Left lung (tissue), 10 donors: ENCODE results near the gene PITPNM2. TPM values are rescaled to one million over a fixed set of nuclear protein-coding genes. Genes with fewer than 3 reads are reported as not detected.

Experiments used
- ATAC-seq: fragments of 200-7000 bp; cut with Tn5 transposase; one replicate; pipeline ENCODE4 v1.9.1; 2020; ENCODE audit warnings: moderate library complexity
- DNase-seq, 4 donors: peaks; one replicate each; pipeline ENCODE4 v3.0.0-alpha.2; 2013 to 2020
- H3K27ac ChIP-seq, 2 donors: fragments of 200-600 bp; sonication (generic) in 1 of 2; one replicate each; pipeline versions ENCODE4 v1.5.0 to v1.8.0; 2020 to 2021
- H3K27me3 ChIP-seq, 2 donors: fragments of 200-600 bp; sonication (generic) in 1 of 2; one replicate each; pipeline versions ENCODE4 v1.5.0 to v1.8.0; 2020 to 2021
- H3K36me3 ChIP-seq, 2 donors: fragments of 200-600 bp; sonication (generic) in 1 of 2; one replicate each; pipeline versions ENCODE4 v1.5.0 to v1.8.0; 2020 to 2021
- H3K4me1 ChIP-seq, 2 donors: fragments of 200-600 bp; one replicate each; pipeline ENCODE4 v1.8.0; 2021
- H3K4me3 ChIP-seq, 2 donors: fragments of 200-600 bp; sonication (generic) in 1 of 2; one replicate each; pipeline versions ENCODE4 v1.5.0 to v1.8.0; 2020 to 2021; ENCODE audit warnings: mild to moderate bottlenecking in 1 of 2
- H3K9me3 ChIP-seq, 2 donors: fragments of 200-600 bp; sonication (generic) in 1 of 2; one replicate each; pipeline versions ENCODE4 v1.5.0 to v1.8.0; 2020 to 2021
- CTCF ChIP-seq, 2 donors: fragments of 200-600 bp; sonication (generic) in 1 of 2; IDR thresholded peaks; one replicate each; pipeline versions ENCODE4 v1.5.0 to v1.8.0; 2021; ENCODE audit warnings: antibody characterized with exemption in 2 of 2
- intact Hi-C, 2 donors: fragments of 100-400 bp; cut with DNase I; formaldehyde crosslinking; loops; one replicate each; pipeline versions ENCODE4 v1.11.2 to v1.14.2; 2022
- polyA plus RNA-seq, 6 donors: library from polyadenylated mRNA; unstranded; fragments of 120-200 nt; gene quantifications; one replicate each; pipeline ENCODE4 v1.2.1, GENCODE V29; 2013; ENCODE audit not compliant: insufficient read length in 6 of 6
- total RNA-seq, 2 donors: library from RNA; stranded (reverse); fragmentation: NEBNext Ultra II Directional; extraction: Animal tissue kit (Norgen Biotek cat#: 25700); gene quantifications; one replicate each; pipeline ENCODE4 v1.2.1, GENCODE V29; 2021
- donor health status: DM: no; HTN: yes; CAD: no.
- donor health status: DM: no; HTN: no; CAD: no.

PITPNM2 gene
- total and polyA plus RNA-seq, 8 donors = 11.3 to 30.8 (median 14.5) TPM

GRCh38 chr12:123131879-123132402 is 18.9 kb downstream of the PITPNM2 start:
- peak overlapping the region; percentile 53 for H3K27ac ChIP-seq
- DNase-seq (peak in 2 of 4 donors; percentile 75 to 80), ATAC-seq (peak; percentile 78)

GRCh38 chr12:123131291-123131832 is 19.5 kb downstream of the PITPNM2 start:
- no peaks in the 10 kb centered on the region for H3K36me3 ChIP-seq
- no peaks in the 10 kb centered on the region for H3K9me3 ChIP-seq
- no peaks in the 10 kb centered on the region for H3K27me3 ChIP-seq
- intact Hi-C loops = no loop called here
- no peak overlapping the region for H3K4me3 ChIP-seq
- peak overlapping the region; percentile 53 for H3K27ac ChIP-seq
- DNase-seq (no peak), ATAC-seq (peak; percentile 7)
- no peak for TF ChIP-seq CTCF (IDR thresholded peaks at IDR 0.05)
- H3K4me1 ChIP-seq = peaks cover 14 to 25% of the 10 kb centered on the region in 2 donors

More at GRCh38 chr12:123131879-123132402, 18.9 kb downstream of the PITPNM2 start:
- intact Hi-C loops = no loop called here
- no peaks in the 10 kb centered on the region for H3K36me3 ChIP-seq
- H3K9me3 ChIP-seq = no peaks in the 10 kb centered on the region
- no peak overlapping the region for H3K4me3 ChIP-seq
- no peak for TF ChIP-seq CTCF (IDR thresholded peaks at IDR 0.05)
- peaks cover 14 to 25% of the 10 kb centered on the region in 2 donors for H3K4me1 ChIP-seq
- no peaks in the 10 kb centered on the region for H3K27me3 ChIP-seq

- ATAC-seq = no peak
- Histone ChIP-seq H3K27ac (no peak overlapping the region), H3K36me3 (no peaks in the 10 kb centered on the region), H3K27me3 (no peaks in the 10 kb centered on the region), H3K4me3 (no peak overlapping the region), H3K4me1 (peaks cover 14 to 20% of the 10 kb centered on the region in 2 donors), H3K9me3 (no peaks in the 10 kb centered on the region)
- no peak for DNase-seq
- no peak for TF ChIP-seq CTCF (IDR thresholded peaks at IDR 0.05)
- intact Hi-C loops = no loop called here
These were observed 21.3 kb downstream of the PITPNM2 start for GRCh38 chr12:123129621-123130020.

- DNase-seq (no peak), ATAC-seq (no peak)
- no peaks in the 10 kb centered on the region for H3K36me3 ChIP-seq
- no peak for TF ChIP-seq CTCF (IDR thresholded peaks at IDR 0.05)
- intact Hi-C loops = no loop called here
- no peaks in the 10 kb centered on the region for H3K27me3 ChIP-seq
- H3K27ac ChIP-seq = peak overlapping the region in 1 of 2 donors; percentile 11
- H3K9me3 ChIP-seq = no peaks in the 10 kb centered on the region
- peaks cover 9 to 10% of the 10 kb centered on the region in 2 donors for H3K4me1 ChIP-seq
- H3K4me3 ChIP-seq = no peak overlapping the region
These were observed 23.8 kb downstream of the PITPNM2 start for GRCh38 chr12:123127182-123127495.

- Histone ChIP-seq H3K27ac (peak overlapping the region in 1 of 2 donors; percentile 45), H3K4me3 (no peak overlapping the region), H3K9me3 (no peaks in the 10 kb centered on the region), H3K4me1 (peaks cover 3 to 4% of the 10 kb centered on the region in 2 donors), H3K36me3 (no peaks in the 10 kb centered on the region), H3K27me3 (no peaks in the 10 kb centered on the region)
- ATAC-seq (peak; percentile 84), DNase-seq (peak in 1 of 4 donors; percentile 58)
- no peak for TF ChIP-seq CTCF (IDR thresholded peaks at IDR 0.05)
- intact Hi-C loops = no loop called here
These were observed 24.4 kb downstream of the PITPNM2 start for GRCh38 chr12:123126294-123127181.
